ENCODE measurements around the gene RHOBTB3. TPM values are rescaled to one million over a fixed set of nuclear protein-coding genes. Genes with fewer than 3 reads are reported as not detected.
"Not testable (repeated sequence)": the region's sequence is repeated elsewhere in the genome, so short reads cannot be mapped to it uniquely, and the experiment has no call there.

RHOBTB3 gene
- total RNA-seq, 1 donor from 2014 or later, result 134 TPM

GRCh38 chr5:95821110-95822021 lies 90.2 kb downstream of the RHOBTB3 start:
- DNase-seq, result no peak

GRCh38 chr5:95822043-95822541 lies 91.0 kb downstream of the RHOBTB3 start:
- DNase-seq, result peak; percentile 29

GRCh38 chr5:95822542-95823181 lies 91.5 kb downstream of the RHOBTB3 start, which contains the start of gene GLRX:
Gene GLRX, minus strand, starts transcription at chr5:95822726. Its CDS starts 64 bp downstream, at chr5:95822662.
- peak; percentile 61 for DNase-seq

- no peak for DNase-seq
Observed at GRCh38 chr5:95823218-95823737, 92.1 kb downstream of the RHOBTB3 start.

GRCh38 chr5:95823738-95824609 lies 92.8 kb downstream of the RHOBTB3 start:
- DNase-seq, result peak; percentile 40

- DNase-seq, result no peak
Observed at GRCh38 chr5:95824747-95825146, 93.6 kb downstream of the RHOBTB3 start.

GRCh38 chr5:95825495-95825894 lies 94.4 kb downstream of the RHOBTB3 start:
- DNase-seq, result no peak

GRCh38 chr5:95826949-95827891 lies 96.1 kb downstream of the RHOBTB3 start:
- DNase-seq, result no peak

- DNase-seq, result no peak
Observed at GRCh38 chr5:95827892-95828246, 96.7 kb downstream of the RHOBTB3 start.

- DNase-seq, result no peak
Observed at GRCh38 chr5:95830226-95830625, 99.1 kb downstream of the RHOBTB3 start.

- DNase-seq, result no peak
Observed at GRCh38 chr5:95832664-95833063, 101.5 kb downstream of the RHOBTB3 start.

GRCh38 chr5:95835682-95836385 lies 104.7 kb downstream of the RHOBTB3 start:
- no peak for DNase-seq

GRCh38 chr5:95836544-95836943 lies 105.4 kb downstream of the RHOBTB3 start:
- DNase-seq, result no peak

GRCh38 chr5:95836971-95837370 lies 105.8 kb downstream of the RHOBTB3 start:
- not testable (repeated sequence) for DNase-seq

- no peak for DNase-seq
Observed at GRCh38 chr5:95837492-95837891, 106.4 kb downstream of the RHOBTB3 start.

GRCh38 chr5:95838001-95838520 lies 106.9 kb downstream of the RHOBTB3 start:
- DNase-seq, result no peak

- no peak for DNase-seq
Observed at GRCh38 chr5:95838556-95838955, 107.4 kb downstream of the RHOBTB3 start.

- DNase-seq, result no peak
Observed at GRCh38 chr5:95839658-95840057, 108.5 kb downstream of the RHOBTB3 start.

- no peak for DNase-seq
Observed at GRCh38 chr5:95840956-95841705, 110.0 kb downstream of the RHOBTB3 start.
